Right lung (tissue), 5 donors: Measurements from ENCODE around the gene ECSIT. TPM values are rescaled to one million over a fixed set of nuclear protein-coding genes. Genes with fewer than 3 reads are reported as not detected.

ENCODE experiments used
- DNase-seq, 2 donors: peaks; one replicate each; pipeline ENCODE4 v3.0.0-alpha.2; 2013
- polyA plus RNA-seq, 5 donors: library from polyadenylated mRNA; unstranded; fragments of 120-200 nt; gene quantifications; one replicate each; pipeline versions ENCODE4 v1.2.1 to v1.2.3, GENCODE V29; 2013; ENCODE audit warnings: inconsistent platforms in 1 of 5, low replicate concordance in 1 of 5; ENCODE audit not compliant: insufficient read length in 5 of 5, insufficient read depth in 1 of 5

ECSIT gene
- polyA plus RNA-seq, 5 donors = 26.9 to 44.8 (median 32.0) TPM

- no peak for DNase-seq
Observed at GRCh38 chr19:11552666-11553372, 23.9 kb upstream of the ECSIT start.

- DNase-seq = no peak
Observed at GRCh38 chr19:11551603-11552235, 22.8 kb upstream of the ECSIT start.

GRCh38 chr19:11550265-11550664 is 21.3 kb upstream of the ECSIT start:
- DNase-seq = no peak

GRCh38 chr19:11549386-11549953 is 20.5 kb upstream of the ECSIT start:
- DNase-seq = no peak

GRCh38 chr19:11547929-11548700 is 19.2 kb upstream of the ECSIT start:
- no peak for DNase-seq

GRCh38 chr19:11541238-11541637 is 12.3 kb upstream of the ECSIT start:
- DNase-seq = no peak

GRCh38 chr19:11540645-11541044 is 11.7 kb upstream of the ECSIT start:
- no peak for DNase-seq

GRCh38 chr19:11539495-11540365 is 10.8 kb upstream of the ECSIT start:
- DNase-seq = no peak

GRCh38 chr19:11538232-11539036 is 9.5 kb upstream of the ECSIT start, which contains the start of gene CNN1:
TSS of gene CNN1 (plus strand) at chr19:11538851. CDS start at chr19:11538928, 77 bp downstream.
- DNase-seq = no peak

- peak; percentile 79 to 80 for DNase-seq
Observed at GRCh38 chr19:11535792-11536595, 7.1 kb upstream of the ECSIT start.

- no peak for DNase-seq
Observed at GRCh38 chr19:11534948-11535347, 6.0 kb upstream of the ECSIT start.

GRCh38 chr19:11534538-11534937 is 5.6 kb upstream of the ECSIT start:
- no peak for DNase-seq

GRCh38 chr19:11530432-11530831 is 1.5 kb upstream of the ECSIT start:
- DNase-seq = peak in 1 of 2 donors; percentile 64

- no peak for DNase-seq
Observed at GRCh38 chr19:11519138-11519537, 9.8 kb downstream of the ECSIT start.

GRCh38 chr19:11513946-11514345 is 15.0 kb downstream of the ECSIT start:
- DNase-seq = no peak

GRCh38 chr19:11510444-11510843 is 18.5 kb downstream of the ECSIT start:
- DNase-seq = no peak

- DNase-seq = no peak
Observed at GRCh38 chr19:11507370-11508078, 21.4 kb downstream of the ECSIT start.

GRCh38 chr19:11506967-11507366 is 22.0 kb downstream of the ECSIT start:
- no peak for DNase-seq

GRCh38 chr19:11506101-11506555 is 22.8 kb downstream of the ECSIT start:
- DNase-seq = no peak
